H1 (cell line): ENCODE results near the gene SOCS7. TPM values are rescaled to one million over a fixed set of nuclear protein-coding genes. Genes with fewer than 3 reads are reported as not detected.
A peak's percentile ranks its signal among the peaks of the same experiment; 100 is the strongest.

Source experiments
- CBX8 ChIP-seq: fragments of 300-800, 300-1000 bp; sonication (generic); IDR thresholded peaks from 2 replicates; pipeline ENCODE4 v1.7.1; 2016; ENCODE audit warnings: low read depth, low read length, borderline replicate concordance
- HDAC2 ChIP-seq, 2 experiments: fragments of 300-600 bp in 1 of 2; sonication (generic) in 1 of 2; IDR thresholded peaks; 2 replicates each; pipeline ENCODE4 v1.6.1; 2011 to 2012; ENCODE audit warnings: low read depth in 2 of 2, low read length in 2 of 2, mild to moderate bottlenecking in 2 of 2, moderate library complexity in 2 of 2, borderline replicate concordance in 1 of 2, inconsistent platforms in 1 of 2
- TAF7 ChIP-seq: optimal IDR thresholded peaks from 2 replicates; pipeline ENCODE3; 2011; ENCODE audit warnings: low read depth, mild to moderate bottlenecking, inconsistent platforms, low read length, moderate library complexity, borderline replicate concordance
- YY1 ChIP-seq: IDR thresholded peaks from 2 replicates; pipeline ENCODE4 v1.6.1; 2011; ENCODE audit warnings: low read depth, mild to moderate bottlenecking, low read length
- polyA plus RNA-seq, 7 experiments: library from polyadenylated mRNA; depleted of rRNA in 3 of 7; stranded (reverse) in 5 of 7; unstranded in 2 of 7; fragments of >200 nt in 5 of 7; fragments of 200-250 nt in 2 of 7; gene quantifications; 1 replicate in 5 of 7; 2 replicates in 1 of 7; 4 replicates in 1 of 7; pipeline versions ENCODE4 v1.2.1 to v1.2.3, GENCODE V29; 2011 to 2013; ENCODE audit warnings: missing spikeins in 2 of 7, mixed read lengths in 2 of 7
- total RNA-seq: library from RNA; stranded (reverse); fragmentation: NEBNext Ultra II Directional; extraction: Animal tissue kit (Norgen Biotek cat#: 25700); gene quantifications from 2 replicates; pipeline ENCODE4 v1.2.1, GENCODE V29; 2021

Gene SOCS7
- total and polyA plus RNA-seq, 2 of the 8 experiments (the other 6 are each of a cell fraction or from before 2014, with no cell fraction given) = 13.5 to 26.9 TPM

DNA sequence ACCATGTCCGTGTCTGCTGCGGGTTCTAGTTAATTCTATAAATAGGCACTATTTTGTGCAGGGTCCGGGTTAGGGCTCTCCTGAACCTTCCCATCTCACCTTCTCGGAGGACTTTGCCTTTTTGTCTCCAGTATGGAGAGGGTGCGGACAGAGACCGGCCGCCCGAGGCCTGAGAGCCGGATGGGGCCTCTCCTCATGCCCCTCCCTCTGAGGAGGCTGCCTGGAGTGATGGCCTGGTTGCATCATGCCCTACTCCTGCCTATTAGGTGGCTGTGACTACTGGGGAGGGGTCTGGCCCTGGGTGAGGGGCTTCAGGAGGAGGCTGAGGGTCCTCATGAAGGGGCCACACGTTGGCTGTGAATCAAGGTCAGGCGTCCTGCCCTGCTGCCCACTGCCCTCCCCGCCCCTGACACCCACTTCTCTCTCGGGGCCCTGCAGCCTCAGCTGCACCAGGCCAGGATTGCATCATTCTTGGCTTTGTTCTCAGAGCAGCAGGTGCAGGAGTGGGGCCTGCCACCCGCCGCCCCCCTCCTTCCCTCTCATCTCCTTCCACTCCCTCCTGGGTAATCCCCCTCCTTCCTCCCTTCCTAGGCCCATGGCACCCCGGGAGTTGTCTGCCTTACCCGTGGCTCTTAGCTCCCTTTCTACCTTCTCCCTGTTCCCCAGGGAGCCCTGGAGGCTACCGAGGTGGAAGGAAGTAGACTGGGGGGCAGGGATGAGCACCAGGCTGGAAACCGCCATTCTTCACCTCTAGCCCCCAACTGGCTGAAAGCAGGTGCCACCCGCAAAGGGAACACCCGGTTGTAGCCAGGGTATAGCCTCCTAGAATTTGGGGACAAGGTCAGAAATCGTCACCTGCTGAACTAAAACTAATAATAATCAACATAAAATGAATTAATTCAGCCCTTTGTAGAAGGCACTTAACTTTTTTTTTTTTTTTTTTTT is 63.9 kb downstream of the SOCS7 start (continued):
- 0 out of 4 replicates have a peak, but pooled peaks of 1 of the 2 experiments have one; percentile 60 for TF ChIP-seq HDAC2 (IDR thresholded peaks at IDR 0.05; ENCODE audit: borderline replicate concordance in 1 of 2, low read depth in 2 of 2, low read length in 2 of 2)
- peak; percentile 34 for TF ChIP-seq TAF7
- TF ChIP-seq YY1 = no peak; the same call in 1 of the 2 replicates
- no peak for TF ChIP-seq CBX8
